Fibroblast of upper back skin (primary cell): Measurements from ENCODE around the gene NFATC2.

Source experiments
- DNase-seq: peaks from one replicate; pipeline ENCODE4 v3.0.0-alpha.2; 2013

The NFATC2 gene

GRCh38 chr20:51369503-51369902 is 173.0 kb downstream of the NFATC2 start:
- DNase-seq = no peak

GRCh38 chr20:51368461-51369211 is 173.9 kb downstream of the NFATC2 start:
- peak; percentile 49 for DNase-seq

DNA sequence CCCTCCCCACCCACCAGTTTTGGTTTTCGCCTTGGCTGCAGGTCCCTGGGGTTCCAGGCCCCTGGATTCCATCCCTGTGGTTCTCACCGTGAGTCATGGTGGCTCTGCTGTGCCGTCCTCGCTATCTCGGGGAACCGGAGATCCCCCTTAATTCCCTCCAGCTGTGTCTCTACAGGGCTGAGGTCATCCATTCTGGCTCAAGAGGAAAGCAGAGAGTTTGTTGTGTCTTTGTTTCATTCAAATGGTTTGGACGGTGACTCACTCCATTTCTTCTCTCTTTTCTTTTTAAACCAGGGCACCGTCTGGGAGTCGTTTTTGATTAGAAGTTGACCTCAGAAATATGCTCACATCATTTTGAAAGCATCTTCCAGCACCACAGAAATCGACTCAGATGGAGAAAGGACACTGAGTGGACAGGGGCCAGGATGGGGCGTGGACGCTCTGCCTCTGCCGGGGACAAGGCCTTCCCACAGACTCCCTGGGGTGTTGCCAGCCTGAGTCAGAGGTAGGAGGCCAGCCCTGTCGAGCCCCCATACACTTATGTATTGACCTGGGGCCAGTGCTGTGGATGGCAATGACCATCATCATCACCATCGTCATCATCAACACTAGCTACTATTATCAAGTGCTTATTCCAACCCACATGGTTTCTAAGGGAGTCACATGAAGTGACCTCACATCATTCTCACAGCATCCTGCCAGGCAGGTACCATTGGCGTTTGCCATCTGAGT is 176.2 kb downstream of the NFATC2 start:
- DNase-seq = peak; percentile 100

DNA sequence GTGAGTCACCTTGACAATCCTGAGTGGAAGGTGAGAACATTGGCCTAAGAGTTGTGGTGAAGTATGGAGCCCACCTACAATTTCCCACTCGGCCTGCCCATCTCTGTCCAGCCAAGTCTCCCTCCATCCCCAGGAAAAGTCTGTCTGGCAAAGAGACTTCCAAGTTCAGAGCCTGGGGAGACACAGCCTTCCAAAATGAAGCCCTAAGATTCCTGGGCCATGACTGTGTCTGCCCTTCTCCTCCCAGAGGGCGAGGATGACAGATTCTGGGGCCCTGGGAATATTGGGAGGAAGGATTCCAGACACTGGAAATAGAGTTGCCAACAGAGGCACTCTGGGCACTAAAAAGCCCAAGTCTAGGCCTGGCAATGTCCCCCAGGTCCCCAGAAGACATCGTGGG is 176.8 kb downstream of the NFATC2 start:
- DNase-seq = peak; percentile 97

- no peak for DNase-seq
These were observed 178.7 kb downstream of the NFATC2 start for GRCh38 chr20:51363813-51364212.

- DNase-seq = no peak
These were observed 179.1 kb downstream of the NFATC2 start for GRCh38 chr20:51363378-51363777.

DNA sequence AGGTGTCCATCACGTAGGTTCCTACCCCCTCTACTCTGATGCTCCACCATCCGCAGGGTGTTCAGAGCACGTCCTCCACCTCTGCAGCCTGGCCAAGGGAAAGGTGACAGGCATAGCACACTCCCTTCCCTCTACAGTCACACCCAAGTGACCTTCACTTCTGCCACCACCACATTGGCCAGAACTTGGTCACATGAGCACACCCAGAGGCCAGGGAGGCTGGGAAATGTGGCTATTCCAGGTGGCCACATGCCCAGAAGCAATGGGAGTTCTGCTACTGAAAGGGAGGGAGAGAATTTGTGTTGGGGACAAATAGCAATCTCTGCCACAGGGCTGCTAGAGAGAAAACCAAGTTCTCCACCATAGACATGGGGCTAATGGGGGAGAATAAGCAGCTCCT is 180.3 kb downstream of the NFATC2 start:
- no peak for DNase-seq

- DNase-seq = no peak
These were observed 181.3 kb downstream of the NFATC2 start for GRCh38 chr20:51361258-51361657.

DNA sequence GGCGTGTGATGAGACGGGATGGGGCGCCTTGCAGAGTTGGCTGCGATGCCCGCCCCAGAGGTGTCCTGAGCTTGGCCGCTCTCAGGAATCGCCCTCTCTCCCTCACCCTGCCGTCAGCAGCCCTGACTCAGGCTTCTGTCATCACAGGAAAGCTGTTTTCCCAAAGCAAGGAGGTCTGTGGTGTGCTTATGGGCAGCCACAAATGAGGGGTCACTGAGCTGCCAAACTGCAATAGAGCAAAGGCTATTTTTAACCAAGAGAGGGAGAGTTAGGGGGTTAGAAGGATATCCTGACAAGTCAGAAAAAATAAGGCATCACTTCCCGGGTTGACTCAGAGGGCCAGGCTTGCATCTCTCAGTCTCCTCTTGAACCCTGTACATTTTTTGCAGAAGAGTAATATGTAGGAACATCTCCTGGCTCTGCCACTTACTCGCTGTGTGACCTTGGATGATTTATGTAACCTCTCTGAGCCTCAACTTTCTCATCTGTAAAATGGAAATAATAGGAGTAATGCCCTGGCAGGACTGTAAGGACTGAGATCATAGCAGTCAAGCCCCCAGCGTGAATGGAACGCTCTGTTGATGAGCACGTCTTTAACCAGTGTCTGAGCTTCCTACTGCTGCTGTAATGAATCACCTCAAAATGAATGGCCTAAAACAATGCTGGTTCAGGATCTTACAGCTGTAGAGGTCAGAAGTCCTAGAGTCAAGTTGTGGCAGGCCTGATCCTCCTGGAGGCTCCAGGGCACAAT is 181.9 kb downstream of the NFATC2 start:
- DNase-seq = peak; percentile 99

GRCh38 chr20:51359947-51360346 is 182.6 kb downstream of the NFATC2 start:
- no peak for DNase-seq

DNA sequence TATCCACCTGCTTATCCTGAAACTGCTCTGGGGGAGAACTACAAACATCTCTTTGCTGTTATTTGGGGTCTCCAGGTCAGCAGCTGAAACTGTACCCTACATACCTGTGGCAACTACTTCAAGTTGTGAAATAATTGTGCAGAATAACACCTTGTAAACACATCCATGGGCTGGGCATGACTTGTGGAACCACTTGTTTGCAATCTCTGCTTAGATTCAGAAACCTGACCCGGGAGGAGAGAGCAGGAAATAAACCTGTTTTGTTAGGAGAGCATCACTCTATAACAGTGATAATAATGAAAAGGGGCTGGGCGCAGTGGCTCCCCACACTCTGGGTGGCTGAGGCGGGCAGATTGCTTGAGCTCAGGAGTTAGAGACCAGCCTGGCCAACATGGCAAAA is 183.1 kb downstream of the NFATC2 start:
- no peak for DNase-seq

- DNase-seq = no peak
These were observed 184.3 kb downstream of the NFATC2 start for GRCh38 chr20:51358032-51358724.

GRCh38 chr20:51357543-51357942 is 185.0 kb downstream of the NFATC2 start:
- no peak for DNase-seq

GRCh38 chr20:51356871-51357270 is 185.6 kb downstream of the NFATC2 start:
- DNase-seq = no peak

GRCh38 chr20:51354769-51355319 is 187.7 kb downstream of the NFATC2 start:
- DNase-seq = peak; percentile 67

- DNase-seq = peak; percentile 58
These were observed 188.2 kb downstream of the NFATC2 start for GRCh38 chr20:51354191-51354768.

- no peak for DNase-seq
These were observed 189.0 kb downstream of the NFATC2 start for GRCh38 chr20:51353491-51353890.

GRCh38 chr20:51352791-51353190 is 189.7 kb downstream of the NFATC2 start:
- no peak for DNase-seq

GRCh38 chr20:51350941-51351631 is 191.4 kb downstream of the NFATC2 start:
- peak; percentile 87 for DNase-seq

DNA sequence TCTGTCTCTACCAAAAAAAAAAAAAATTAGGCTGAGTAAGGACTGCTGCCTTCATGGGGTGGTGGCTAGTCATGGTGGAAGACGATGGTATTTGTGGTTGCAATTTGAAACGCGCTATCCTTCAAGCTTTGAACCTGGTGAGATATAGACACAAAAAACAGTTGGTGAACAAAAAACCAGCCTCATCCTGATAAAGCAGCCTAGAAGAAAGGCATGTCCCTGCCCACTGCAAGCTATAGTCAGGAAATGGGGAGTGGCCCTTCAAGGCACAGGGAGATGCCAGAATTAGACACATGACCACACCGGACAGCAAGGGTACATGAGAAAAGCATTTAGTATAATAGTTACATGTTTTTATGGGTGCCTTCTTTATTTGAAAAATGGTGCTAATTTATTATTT is 193.6 kb downstream of the NFATC2 start:
- no peak for DNase-seq

DNA sequence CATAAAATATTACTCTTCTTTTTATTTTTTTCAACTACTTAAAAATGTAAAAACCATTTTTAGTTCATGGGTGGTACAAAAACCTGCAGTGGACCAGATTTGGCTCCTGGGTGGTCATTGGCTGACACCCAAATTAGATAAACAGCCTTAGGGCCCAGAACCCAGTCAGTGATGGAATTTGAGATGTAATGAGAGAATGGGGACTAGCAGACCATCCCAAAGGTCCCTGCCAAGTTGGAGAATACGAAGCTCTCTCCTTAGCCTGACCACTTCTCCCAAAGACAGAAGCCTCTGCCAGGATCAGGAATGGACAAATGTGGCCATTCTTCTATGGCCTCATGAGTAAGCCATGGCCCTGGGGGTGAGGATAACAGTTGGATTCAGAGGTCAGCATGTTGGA is 194.7 kb downstream of the NFATC2 start:
- peak; percentile 51 for DNase-seq
